Activated gamma-delta T cell treated with anti-CD3 and anti-CD28 coated beads, Interleukin-2, amount 50 U/mL, for 16 hours (primary cell): ENCODE results near the gene AKT3.

Experiments
- DNase-seq: peaks from one replicate; pipeline ENCODE4 v3.0.0-alpha.2; 2020; ENCODE audit warnings: low read depth

AKT3 gene

GRCh38 chr1:243731301-243731891 is 118.6 kb downstream of the AKT3 start:
- no peak for DNase-seq

DNA sequence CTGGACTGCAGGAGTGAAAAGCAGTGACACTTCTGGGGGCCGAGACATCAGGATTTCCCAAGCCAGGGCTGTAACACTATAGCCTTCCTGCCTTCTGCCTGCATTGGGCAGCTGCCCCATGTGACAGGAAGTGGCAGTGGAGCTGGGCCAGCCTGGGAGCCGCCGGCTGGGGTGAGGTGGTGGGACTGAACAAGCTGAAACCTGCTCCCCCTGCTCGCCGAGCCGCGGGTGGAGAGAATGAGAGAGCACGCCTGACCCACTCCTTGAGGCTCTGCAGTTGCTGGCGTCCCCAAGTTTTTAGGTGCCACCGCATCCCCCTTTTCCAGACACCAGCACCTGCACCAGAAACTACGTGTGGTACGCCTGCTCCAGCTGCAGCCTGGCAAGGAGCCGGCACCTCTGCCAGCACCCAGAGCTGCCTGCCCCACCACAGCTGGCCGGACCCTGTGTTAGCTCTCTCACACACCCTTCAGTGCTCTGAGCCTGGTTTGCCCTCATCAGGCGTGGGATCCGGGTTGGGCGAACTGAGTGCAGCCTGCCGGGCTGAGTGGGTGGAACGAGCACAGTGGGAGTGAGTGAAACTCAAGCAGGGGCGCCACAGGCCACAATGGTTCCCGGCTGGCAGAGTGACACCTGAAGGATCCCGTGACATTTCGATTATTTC is 119.4 kb downstream of the AKT3 start:
- DNase-seq: no peak

GRCh38 chr1:243729956-243730355 is 120.1 kb downstream of the AKT3 start:
- no peak for DNase-seq

DNA sequence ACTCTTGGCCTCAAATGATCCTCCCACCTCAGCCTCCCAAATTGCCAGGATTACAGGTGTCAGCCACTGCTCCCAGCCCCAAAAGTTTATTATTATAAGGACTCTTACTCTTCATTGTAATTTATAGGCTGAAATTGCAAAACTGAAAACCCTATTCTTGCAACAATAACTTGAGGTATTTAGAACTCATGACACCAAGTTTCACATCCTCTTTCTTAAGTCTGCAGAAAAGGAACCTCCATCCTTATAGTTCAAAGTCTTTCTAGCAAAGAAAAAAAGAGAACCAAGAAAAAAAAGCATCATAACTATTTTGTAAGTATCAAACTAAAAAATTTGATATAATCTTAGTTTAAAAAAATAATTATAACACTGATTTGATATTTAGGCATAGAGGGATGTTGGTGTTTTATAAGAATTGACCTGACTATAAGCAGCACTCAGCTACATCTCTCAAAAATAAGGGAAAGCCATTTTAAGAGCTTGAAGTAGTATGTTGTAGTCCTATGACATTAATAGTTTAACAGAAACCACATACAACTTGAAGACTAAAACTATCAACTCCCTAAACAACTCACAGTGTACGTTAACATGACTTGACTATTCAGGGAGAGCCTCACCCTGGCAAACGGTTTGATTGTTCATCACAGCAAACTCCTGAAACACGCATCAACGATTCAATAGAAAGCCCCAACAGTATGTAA is 122.4 kb downstream of the AKT3 start:
- no peak for DNase-seq

DNA sequence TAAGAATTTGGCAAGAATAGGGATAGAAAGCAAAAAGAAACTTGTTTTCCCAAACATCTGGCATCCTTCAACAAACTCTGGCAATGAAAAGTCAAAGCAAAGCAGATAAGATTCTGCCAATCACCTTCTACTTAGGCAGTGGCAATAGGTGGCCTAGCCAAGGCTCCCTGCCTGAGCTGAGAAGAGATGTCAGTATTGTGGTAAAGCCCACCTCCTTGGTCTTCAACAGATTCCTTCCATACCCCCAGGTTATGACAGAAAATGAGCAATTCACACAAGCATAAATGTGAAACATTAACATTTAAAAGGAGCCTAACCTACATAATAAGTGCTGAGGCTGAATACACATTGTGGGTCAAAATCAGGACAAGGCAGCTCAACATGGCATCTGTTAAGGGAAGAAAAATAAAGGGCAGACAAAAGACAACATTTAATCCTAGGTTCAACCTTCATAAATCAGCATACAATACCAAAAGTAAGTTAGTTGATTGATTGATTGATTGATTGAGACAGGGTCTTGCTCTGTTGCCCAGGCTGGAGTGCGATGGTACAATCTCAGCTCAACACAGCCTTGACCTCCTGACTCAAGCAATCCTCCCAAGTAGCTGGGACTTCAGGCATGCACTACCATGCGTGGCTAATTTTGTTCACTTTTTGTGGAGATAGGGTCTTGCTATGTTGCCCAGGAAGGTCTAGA is 123.1 kb downstream of the AKT3 start:
- no peak for DNase-seq

DNA sequence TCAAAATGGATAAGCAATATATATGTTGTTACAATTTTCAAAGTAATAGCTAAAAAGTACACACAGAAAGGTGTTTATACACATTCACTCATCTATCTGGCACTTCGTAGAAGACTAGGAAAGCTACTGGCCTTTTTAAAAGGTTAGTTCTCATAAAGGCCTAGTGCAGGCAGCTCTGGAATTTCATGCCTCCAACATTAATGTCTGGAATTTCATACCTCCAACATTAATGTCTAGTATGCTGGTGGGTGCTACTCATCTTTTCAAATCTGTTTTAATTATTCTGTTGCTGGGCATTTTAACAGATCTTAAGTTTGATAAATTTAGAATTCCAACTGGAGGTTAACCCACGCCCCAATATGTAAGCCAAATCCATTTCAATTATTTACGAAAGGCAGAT is 124.2 kb downstream of the AKT3 start:
- DNase-seq: no peak

DNA sequence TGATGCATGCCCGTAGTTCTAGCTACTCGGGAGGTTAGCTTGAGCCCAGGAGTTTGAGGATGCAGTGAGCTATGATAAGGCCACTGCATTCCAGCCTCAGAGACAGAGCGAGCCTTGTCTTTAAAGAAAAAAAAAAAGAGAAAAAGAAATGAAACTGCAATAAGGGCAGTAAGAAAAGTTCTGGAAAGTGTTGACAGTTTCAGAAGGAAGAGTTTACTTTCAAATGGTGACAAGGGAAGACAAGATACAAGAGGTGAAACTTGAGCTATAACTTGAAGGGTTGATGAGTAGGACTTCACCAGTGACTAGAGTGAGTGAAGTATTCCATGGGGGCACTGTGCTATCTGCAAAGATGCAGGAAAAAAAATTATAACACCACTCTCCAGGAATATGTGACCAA is 125.0 kb downstream of the AKT3 start:
- DNase-seq: no peak

DNA sequence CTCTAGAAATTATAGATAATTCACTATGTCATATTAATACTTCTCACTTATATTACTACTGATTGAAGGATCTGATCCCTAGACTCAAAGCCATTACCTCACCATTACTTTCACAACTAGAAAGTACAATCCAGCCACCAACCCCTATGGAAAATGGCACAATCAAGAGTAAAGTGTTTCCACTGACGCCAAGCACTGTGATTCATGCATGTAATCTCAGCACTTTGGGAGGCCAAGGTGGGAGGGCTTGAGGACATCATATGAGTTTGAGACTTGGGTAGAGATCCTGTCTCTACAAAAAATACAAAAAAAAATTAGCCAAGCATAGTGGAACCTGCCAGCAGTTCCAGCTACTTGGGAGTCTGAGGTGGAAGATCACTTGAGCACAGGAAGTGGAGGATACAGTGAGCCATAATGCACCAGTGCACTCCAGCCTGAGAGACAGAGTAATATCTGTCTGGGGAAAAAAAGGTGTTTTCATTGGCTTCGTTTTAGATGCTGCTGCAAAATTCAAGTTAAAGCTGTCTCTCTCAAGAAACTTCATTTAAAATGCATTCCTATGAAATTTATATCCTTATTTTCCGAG is 126.5 kb downstream of the AKT3 start:
- no peak for DNase-seq

GRCh38 chr1:243723050-243723449 is 127.0 kb downstream of the AKT3 start:
- DNase-seq: no peak

GRCh38 chr1:243719476-243719875 is 130.6 kb downstream of the AKT3 start:
- no peak for DNase-seq

GRCh38 chr1:243718893-243719292 is 131.2 kb downstream of the AKT3 start:
- no peak for DNase-seq

DNA sequence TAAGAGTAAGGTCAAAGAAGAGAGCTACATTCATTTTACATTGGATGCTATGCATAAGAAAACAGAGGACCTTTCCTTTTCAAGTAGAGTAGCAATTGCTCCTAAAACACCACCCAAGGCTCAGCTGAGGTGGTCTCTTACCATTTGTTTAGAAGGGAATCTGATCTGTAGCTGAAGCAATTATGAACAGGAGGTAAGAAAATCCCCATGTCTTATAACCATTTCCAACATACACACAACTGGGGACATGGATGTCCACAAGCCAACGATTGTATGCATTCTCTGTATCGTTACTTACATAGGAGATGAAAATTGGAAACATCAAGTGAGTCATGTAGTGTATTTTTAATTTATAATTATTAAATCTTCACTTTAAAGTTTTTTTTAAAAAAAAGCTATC is 132.0 kb downstream of the AKT3 start:
- no peak for DNase-seq

GRCh38 chr1:243716906-243717305 is 133.1 kb downstream of the AKT3 start:
- no peak for DNase-seq

DNA sequence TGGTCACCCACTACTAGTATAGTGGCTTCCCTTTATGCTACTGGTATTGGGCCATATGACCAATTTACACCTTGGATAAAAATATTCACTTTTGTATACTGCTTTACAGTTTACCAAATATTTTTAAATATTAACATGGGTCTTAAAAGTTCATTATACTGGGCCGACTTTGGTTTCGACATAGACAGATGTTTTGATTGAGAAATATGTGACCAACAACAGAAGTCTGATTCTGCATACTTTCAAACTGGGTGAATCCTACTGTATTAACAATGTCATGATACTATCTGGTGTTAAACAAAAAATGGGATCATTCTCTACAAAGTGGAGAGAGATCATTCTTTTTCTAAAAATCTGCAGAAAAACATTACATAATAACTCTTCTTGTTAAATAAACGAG is 134.8 kb downstream of the AKT3 start:
- DNase-seq: no peak

DNA sequence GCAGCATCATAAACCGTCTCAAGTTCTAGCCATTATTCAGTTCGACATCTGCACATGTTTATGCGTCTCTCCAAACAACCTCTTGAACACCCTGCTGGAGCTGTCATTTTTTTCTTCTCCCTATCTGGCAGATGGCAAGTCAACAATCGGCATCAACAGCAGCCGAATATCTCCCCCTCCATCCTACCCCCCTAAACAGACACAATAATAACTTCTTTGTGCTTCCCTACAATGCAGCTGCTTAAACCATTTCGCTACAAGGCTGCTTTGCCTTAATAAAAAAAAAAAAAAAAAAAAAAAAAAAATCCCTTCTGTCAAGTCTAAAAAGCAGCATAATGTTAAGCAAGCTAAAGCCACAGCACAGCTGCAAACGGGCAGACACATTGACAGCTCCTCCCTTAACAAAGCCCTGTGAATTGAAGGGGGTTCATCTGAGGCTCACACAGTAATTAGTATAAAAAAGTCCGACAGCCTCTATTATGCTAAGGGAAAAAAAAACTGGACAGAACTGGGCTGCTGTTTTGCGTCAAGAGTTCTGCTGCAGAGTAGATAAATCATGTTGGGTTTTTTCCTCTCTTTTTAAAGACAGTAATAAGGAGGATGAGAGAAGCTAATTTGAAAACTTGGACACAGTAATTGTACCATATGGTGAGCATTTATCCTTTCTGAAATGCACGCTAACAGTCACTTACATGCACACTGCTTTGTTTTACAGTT is 136.4 kb downstream of the AKT3 start:
- DNase-seq: no peak

GRCh38 chr1:243712941-243713340 is 137.1 kb downstream of the AKT3 start:
- DNase-seq: no peak

DNA sequence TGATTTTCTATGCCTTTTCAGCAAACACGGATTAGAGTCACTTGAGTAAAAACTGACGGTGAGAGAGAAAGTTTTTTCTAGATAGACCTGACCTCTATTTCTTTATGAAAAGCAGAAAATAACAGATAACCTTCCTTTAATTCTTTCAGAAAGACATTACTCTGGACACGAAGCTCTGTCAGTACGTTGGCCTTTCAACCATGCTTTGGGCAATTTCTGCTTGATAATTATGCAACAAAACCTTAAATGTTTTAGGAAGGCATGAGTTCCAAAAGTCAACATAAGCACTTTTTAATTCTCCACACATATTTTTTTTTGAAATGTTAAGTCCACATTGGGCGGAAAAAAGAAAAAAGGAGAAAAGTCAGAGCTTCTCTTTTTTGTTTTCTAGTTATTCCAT is 137.8 kb downstream of the AKT3 start:
- no peak for DNase-seq

DNA sequence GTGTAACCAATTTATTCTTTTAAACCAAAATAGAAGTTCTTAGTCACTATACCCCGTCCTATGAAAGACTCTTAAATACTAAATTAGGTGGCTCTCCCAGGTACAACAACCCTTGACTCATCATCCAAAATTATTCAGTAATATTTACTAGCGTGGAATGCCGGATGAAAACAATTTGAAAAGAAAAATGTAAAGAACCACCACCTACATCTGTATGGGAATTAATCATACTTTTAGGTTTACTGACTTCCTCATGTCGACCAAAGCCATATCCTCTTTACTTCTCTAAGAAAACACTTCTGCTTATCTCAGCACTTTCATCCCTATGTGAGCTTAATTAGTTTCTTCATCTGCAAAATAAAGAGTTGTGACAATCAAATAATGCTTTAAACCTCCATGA is 139.6 kb downstream of the AKT3 start:
- no peak for DNase-seq

DNA sequence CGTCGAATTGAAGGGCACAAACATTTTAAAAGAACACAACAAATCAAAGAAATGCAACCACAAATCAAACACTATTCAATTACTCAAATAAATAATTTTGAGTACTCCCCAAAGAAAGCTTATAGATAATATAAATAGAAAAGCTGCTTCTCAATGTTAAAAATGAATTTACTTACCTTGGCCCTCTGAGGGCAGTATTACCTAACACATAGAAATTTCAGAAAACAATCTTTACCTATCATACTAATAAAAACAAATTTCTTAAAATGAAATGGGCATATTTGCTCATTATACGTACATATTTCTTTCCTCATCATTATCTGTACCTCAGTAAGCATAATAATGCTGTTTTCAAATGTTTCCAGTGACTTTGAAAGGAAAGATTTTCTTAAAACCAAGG is 141.8 kb downstream of the AKT3 start:
- DNase-seq: no peak

GRCh38 chr1:243706563-243706962 is 143.5 kb downstream of the AKT3 start:
- DNase-seq: no peak

DNA sequence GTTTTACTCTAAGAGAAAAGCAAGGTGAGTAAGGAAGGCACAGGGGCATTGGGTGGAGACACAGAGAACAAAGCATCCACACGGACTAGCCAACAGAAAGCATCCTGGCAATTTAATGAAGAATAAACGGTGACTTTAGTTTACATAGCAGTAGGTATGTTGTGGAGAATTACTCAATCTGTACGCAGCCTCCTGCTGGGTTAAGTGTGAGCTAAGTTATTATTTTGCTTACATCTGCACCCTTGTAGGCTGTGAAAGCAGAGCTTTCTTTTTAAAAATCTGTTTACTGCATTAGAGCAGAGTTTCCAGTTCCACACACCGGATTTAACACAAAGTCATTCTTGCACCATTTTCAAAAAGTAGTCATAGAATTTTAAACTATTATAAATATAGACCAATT is 144.5 kb downstream of the AKT3 start:
- no peak for DNase-seq

- DNase-seq: no peak
These were observed 148.2 kb downstream of the AKT3 start for GRCh38 chr1:243701872-243702271.
